ENCODE data around the gene CLCN4.

The CLCN4 gene

GRCh38 chrX:10155137-10155536 lies 1.6 kb upstream of the CLCN4 start:
- no peaks in the 10 kb centered on the region for H4K20me1 ChIP-seq (ENCODE audit: insufficient read depth)
- H3K79me2 ChIP-seq (ENCODE audit: insufficient read depth, low read depth) = no peaks in the 10 kb centered on the region
- H3K9ac ChIP-seq = no peak overlapping the region
- no peak overlapping the region for H3K4me3 ChIP-seq (IDR thresholded peaks at IDR 0.05; ENCODE audit: insufficient read depth, low read depth, low read length)
- no peak overlapping the region for H3K4me2 ChIP-seq
- H3K36me3 ChIP-seq (ENCODE audit: insufficient read depth) = no peaks in the 10 kb centered on the region
- no peak overlapping the region for H3K27ac ChIP-seq
- no peaks in the 10 kb centered on the region for H3K4me1 ChIP-seq (ENCODE audit: low read depth, poor library complexity, severe bottlenecking)
- no peak overlapping the region for H2AFZ ChIP-seq (ENCODE audit: low read depth)
- TF ChIP-seq CTCF (conservative IDR thresholded peaks at IDR 0.05; ENCODE audit: low read depth, low read length) = no peak
- H3K27me3 ChIP-seq (ENCODE audit: insufficient read depth, low read depth) = no peaks in the 10 kb centered on the region

- no peak for TF ChIP-seq CTCF (conservative IDR thresholded peaks at IDR 0.05; ENCODE audit: low read depth, low read length)
- Histone ChIP-seq H3K79me2 (ENCODE audit: insufficient read depth, low read depth) (no peaks in the 10 kb centered on the region), H3K4me2 (no peak overlapping the region), H3K27me3 (ENCODE audit: insufficient read depth, low read depth) (no peaks in the 10 kb centered on the region), H4K20me1 (ENCODE audit: insufficient read depth) (no peaks in the 10 kb centered on the region), H3K27ac (no peak overlapping the region), H3K9ac (no peak overlapping the region), H3K36me3 (ENCODE audit: insufficient read depth) (no peaks in the 10 kb centered on the region), H2AFZ (ENCODE audit: low read depth) (no peak overlapping the region), H3K4me1 (ENCODE audit: low read depth, poor library complexity, severe bottlenecking) (no peaks in the 10 kb centered on the region), H3K4me3 (IDR thresholded peaks at IDR 0.05; ENCODE audit: insufficient read depth, low read depth, low read length) (no peak overlapping the region)
These were observed 212 bp downstream of the CLCN4 start for GRCh38 chrX:10157032-10157341.

- no peak overlapping the region for H3K4me3 ChIP-seq (IDR thresholded peaks at IDR 0.05; ENCODE audit: insufficient read depth, low read depth, low read length)
- no peak for TF ChIP-seq CTCF (conservative IDR thresholded peaks at IDR 0.05; ENCODE audit: low read depth, low read length)
- H4K20me1 ChIP-seq (ENCODE audit: insufficient read depth) = no peaks in the 10 kb centered on the region
- H3K27ac ChIP-seq = no peak overlapping the region
- no peaks in the 10 kb centered on the region for H3K4me1 ChIP-seq (ENCODE audit: low read depth, poor library complexity, severe bottlenecking)
- H3K79me2 ChIP-seq (ENCODE audit: insufficient read depth, low read depth) = no peaks in the 10 kb centered on the region
- H3K36me3 ChIP-seq (ENCODE audit: insufficient read depth) = no peaks in the 10 kb centered on the region
- no peak overlapping the region for H2AFZ ChIP-seq (ENCODE audit: low read depth)
- no peaks in the 10 kb centered on the region for H3K27me3 ChIP-seq (ENCODE audit: insufficient read depth, low read depth)
- H3K9ac ChIP-seq = no peak overlapping the region
- no peak overlapping the region for H3K4me2 ChIP-seq
These were observed 768 bp downstream of the CLCN4 start for GRCh38 chrX:10157543-10157942.

GRCh38 chrX:10158279-10159144 lies 1.7 kb downstream of the CLCN4 start:
- Histone ChIP-seq H3K4me3 (IDR thresholded peaks at IDR 0.05; ENCODE audit: insufficient read depth, low read depth, low read length) (no peak overlapping the region), H3K9ac (no peak overlapping the region)

More at GRCh38 chrX:10158279-10159144, 1.7 kb downstream of the CLCN4 start:
- H2AFZ ChIP-seq (ENCODE audit: low read depth) = no peak overlapping the region
- H3K27ac ChIP-seq = no peak overlapping the region
- no peaks in the 10 kb centered on the region for H3K79me2 ChIP-seq (ENCODE audit: insufficient read depth, low read depth)
- H3K4me1 ChIP-seq (ENCODE audit: low read depth, poor library complexity, severe bottlenecking) = no peaks in the 10 kb centered on the region
- no peaks in the 10 kb centered on the region for H3K27me3 ChIP-seq (ENCODE audit: insufficient read depth, low read depth)
- no peak for TF ChIP-seq CTCF (conservative IDR thresholded peaks at IDR 0.05; ENCODE audit: low read depth, low read length)
- no peaks in the 10 kb centered on the region for H3K36me3 ChIP-seq (ENCODE audit: insufficient read depth)
- no peak overlapping the region for H3K4me2 ChIP-seq
- no peaks in the 10 kb centered on the region for H4K20me1 ChIP-seq (ENCODE audit: insufficient read depth)
